Upper lobe of right lung (tissue), 1 donor: Measurements from ENCODE around the gene ALG6. TPM values are rescaled to one million over a fixed set of nuclear protein-coding genes. Genes with fewer than 3 reads are reported as not detected.

ENCODE experiments used
- ATAC-seq: fragments of 200-7000 bp; cut with Tn5 transposase; one replicate; pipeline ENCODE4 v1.9.1; 2020; ENCODE audit warnings: mild to moderate bottlenecking, moderate library complexity
- DNase-seq: peaks from one replicate; pipeline ENCODE4 v3.0.0-alpha.2; 2020
- H3K27ac ChIP-seq: fragments of 200-600 bp; one replicate; pipeline ENCODE4 v1.8.0; 2022
- H3K27me3 ChIP-seq: fragments of 200-600 bp; one replicate; pipeline ENCODE4 v1.8.0; 2022; ENCODE audit warnings: mild to moderate bottlenecking
- H3K36me3 ChIP-seq: fragments of 200-600 bp; one replicate; pipeline ENCODE4 v1.8.0; 2022
- H3K4me1 ChIP-seq: fragments of 200-600 bp; one replicate; pipeline ENCODE4 v1.8.0; 2022
- H3K4me3 ChIP-seq: fragments of 200-600 bp; one replicate; pipeline ENCODE4 v1.8.0; 2022; ENCODE audit warnings: mild to moderate bottlenecking
- H3K9me3 ChIP-seq: fragments of 200-600 bp; one replicate; pipeline ENCODE4 v1.8.0; 2022
- CTCF ChIP-seq: fragments of 200-600 bp; IDR thresholded peaks from one replicate; pipeline ENCODE4 v1.8.0; 2022; ENCODE audit warnings: antibody characterized with exemption
- intact Hi-C: fragments of 100-400 bp; cut with DNase I; formaldehyde crosslinking; loops from one replicate; pipeline ENCODE4 v1.11.0; 2022
- total RNA-seq: library from RNA; stranded (reverse); fragmentation: NEBNext Ultra II Directional; extraction: Animal tissue kit (Norgen Biotek cat#: 25700); gene quantifications from one replicate; pipeline ENCODE4 v1.2.1, GENCODE V29; 2021
- donor health status: DM: no; HTN: yes; CAD: no; lungs with severe emphysema.

ALG6 gene
- total RNA-seq, 1 donor from 2014 or later, result 9.1 TPM

DNA sequence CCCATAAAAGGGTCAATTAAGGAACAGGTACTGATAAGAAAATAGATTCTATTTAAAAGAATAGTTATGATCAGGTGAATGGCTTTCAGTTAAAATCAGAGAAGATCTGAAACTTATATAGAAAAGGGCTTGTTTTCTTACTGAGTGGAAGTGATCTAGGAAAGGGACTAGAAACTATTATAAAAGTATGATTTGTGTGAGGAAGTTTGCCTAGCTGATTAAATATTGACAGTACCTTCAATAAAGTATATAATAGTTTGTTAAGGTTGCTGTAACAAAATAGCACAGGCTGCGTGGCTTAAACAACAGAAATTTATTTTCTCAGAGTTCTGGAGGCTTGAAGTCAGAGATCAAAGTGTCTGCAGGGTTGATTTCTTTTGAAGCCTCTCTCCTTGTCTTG is 5.4 kb upstream of the ALG6 start:
- Histone ChIP-seq H3K4me1 (peaks cover 3% of the 10 kb centered on the region), H3K4me3 (no peak overlapping the region), H3K27ac (no peak overlapping the region), H3K36me3 (no peaks in the 10 kb centered on the region), H3K27me3 (peaks cover 4% of the 10 kb centered on the region), H3K9me3 (no peaks in the 10 kb centered on the region)
- DNase-seq (no peak), ATAC-seq (no peak)
- no peak for TF ChIP-seq CTCF
- intact Hi-C loops, result no loop called here

GRCh38 chr1:63362578-63362977 is 4.8 kb upstream of the ALG6 start:
- TF ChIP-seq CTCF, result no peak
- H3K36me3 ChIP-seq, result no peaks in the 10 kb centered on the region
- peaks cover 5% of the 10 kb centered on the region for H3K4me1 ChIP-seq
- no peak overlapping the region for H3K4me3 ChIP-seq
- no peak overlapping the region for H3K27ac ChIP-seq
- H3K9me3 ChIP-seq, result no peaks in the 10 kb centered on the region
- DNase-seq (no peak), ATAC-seq (no peak)
- H3K27me3 ChIP-seq, result peaks cover 2% of the 10 kb centered on the region
- intact Hi-C loops, result no loop called here

DNA sequence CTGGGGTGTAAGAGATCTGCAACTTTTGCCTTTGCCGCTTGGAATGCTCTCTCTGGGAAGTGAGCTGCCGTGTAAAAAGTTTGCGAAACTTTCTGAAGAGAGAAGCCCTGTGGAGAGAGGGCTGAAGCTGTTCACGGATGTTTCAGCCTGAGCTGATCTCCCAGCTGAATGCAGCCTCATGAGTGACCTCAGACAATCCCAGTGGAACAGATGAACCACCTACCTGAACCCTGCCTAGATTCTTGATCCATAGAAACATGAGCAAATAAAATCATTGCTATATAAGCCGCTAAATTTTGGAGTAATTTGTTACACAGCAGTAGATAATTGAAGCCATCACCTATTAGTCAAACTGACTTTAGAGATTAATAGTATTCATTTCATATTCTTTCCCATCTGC is 4.4 kb upstream of the ALG6 start:
- DNase-seq, result no peak
- no peaks in the 10 kb centered on the region for H3K36me3 ChIP-seq
- peaks cover 5% of the 10 kb centered on the region for H3K4me1 ChIP-seq
- H3K9me3 ChIP-seq, result no peaks in the 10 kb centered on the region
- intact Hi-C loops, result no loop called here
- TF ChIP-seq CTCF, result no peak
- H3K27me3 ChIP-seq, result no peaks in the 10 kb centered on the region
- no peak overlapping the region for H3K4me3 ChIP-seq
- H3K27ac ChIP-seq, result no peak overlapping the region
- ATAC-seq, result no peak

DNA sequence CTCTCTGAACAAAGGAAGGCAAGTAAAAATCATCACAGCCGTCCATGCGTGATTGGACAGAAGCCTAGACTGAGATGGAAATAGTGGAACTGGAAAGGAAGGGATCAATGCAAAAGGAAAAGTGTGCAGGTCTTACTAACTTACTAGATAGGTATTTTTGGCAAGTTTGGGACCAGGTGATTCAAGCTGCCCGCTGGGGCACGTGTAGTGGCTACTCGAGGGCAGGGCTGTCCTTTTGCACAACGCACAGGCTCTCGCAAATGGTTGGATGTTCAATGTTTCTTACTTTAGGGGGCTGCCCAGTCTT is 566 bp upstream of the ALG6 start:
- intact Hi-C loops, result no loop called here
- no peaks in the 10 kb centered on the region for H3K9me3 ChIP-seq
- no peak for TF ChIP-seq CTCF
- H3K4me3 ChIP-seq, result peak overlapping the region; percentile 95
- H3K27me3 ChIP-seq, result no peaks in the 10 kb centered on the region
- peaks cover 11% of the 10 kb centered on the region for H3K4me1 ChIP-seq
- peak overlapping the region; percentile 86 for H3K27ac ChIP-seq
- no peak for DNase-seq
- peaks cover 12% of the 10 kb centered on the region for H3K36me3 ChIP-seq
- ATAC-seq, result no peak

DNA sequence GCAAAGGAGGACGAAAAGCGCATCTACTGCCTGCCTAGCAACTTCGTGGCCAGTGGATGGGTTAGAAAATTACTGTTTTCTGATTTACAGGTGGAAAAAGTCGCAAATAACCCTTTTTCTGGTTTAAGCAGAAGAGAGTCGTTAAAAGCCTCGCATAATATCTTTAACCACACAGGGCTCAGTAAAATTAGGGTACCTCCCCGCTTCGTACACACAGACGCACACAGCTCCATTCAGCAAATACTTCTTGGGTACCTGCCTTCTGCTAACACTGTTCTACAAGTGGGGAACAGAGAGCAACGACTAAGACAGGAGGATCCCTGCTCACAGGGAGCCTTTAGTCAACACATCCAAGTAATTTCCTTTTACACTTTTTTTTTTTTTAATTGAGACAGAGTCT is 704 bp downstream of the ALG6 start:
- Histone ChIP-seq H3K27me3 (no peaks in the 10 kb centered on the region), H3K36me3 (peaks cover 22% of the 10 kb centered on the region), H3K4me1 (peaks cover 11% of the 10 kb centered on the region), H3K4me3 (peak overlapping the region; percentile 95), H3K9me3 (no peaks in the 10 kb centered on the region), H3K27ac (peak overlapping the region; percentile 86)
- intact Hi-C loops, result no loop called here
- TF ChIP-seq CTCF, result no peak
- ATAC-seq (no peak), DNase-seq (no peak)

GRCh38 chr1:63379583-63379982 is 12.2 kb downstream of the ALG6 start:
- Histone ChIP-seq H3K36me3 (peaks cover 13% of the 10 kb centered on the region), H3K4me3 (no peak overlapping the region), H3K4me1 (no peaks in the 10 kb centered on the region), H3K9me3 (no peaks in the 10 kb centered on the region), H3K27ac (no peak overlapping the region), H3K27me3 (no peaks in the 10 kb centered on the region)
- ATAC-seq (no peak), DNase-seq (no peak)
- TF ChIP-seq CTCF, result no peak
- intact Hi-C loops, result no loop called here
